Activated CD8-positive, alpha-beta memory T cell treated with anti-CD3 and anti-CD28 coated beads for 36 hours (primary cell): ENCODE measurements around the gene CCDC187. TPM values are rescaled to one million over a fixed set of nuclear protein-coding genes. Genes with fewer than 3 reads are reported as not detected.

Experiments
- CTCF ChIA-PET: fragments of 350-600 bp; sonication (Branson Sonifier 250); formaldehyde crosslinking; loops from one replicate; lab custom pipeline; 2021; ENCODE audit warnings: antibody characterized with exemption; lab: Charles Lee
- POLR2A ChIA-PET: fragments of 350-600 bp; sonication (Branson Sonifier 250); formaldehyde crosslinking; loops from one replicate; lab custom pipeline; 2021; ENCODE audit warnings: antibody characterized with exemption; lab: Charles Lee
- total RNA-seq, 2 experiments: library from RNA; stranded (reverse); gene quantifications; one replicate each; pipeline ENCODE4 v1.2.3, GENCODE V29; 2021

Gene CCDC187
- total RNA-seq, 2 experiments from 2014 or later: not detected

DNA sequence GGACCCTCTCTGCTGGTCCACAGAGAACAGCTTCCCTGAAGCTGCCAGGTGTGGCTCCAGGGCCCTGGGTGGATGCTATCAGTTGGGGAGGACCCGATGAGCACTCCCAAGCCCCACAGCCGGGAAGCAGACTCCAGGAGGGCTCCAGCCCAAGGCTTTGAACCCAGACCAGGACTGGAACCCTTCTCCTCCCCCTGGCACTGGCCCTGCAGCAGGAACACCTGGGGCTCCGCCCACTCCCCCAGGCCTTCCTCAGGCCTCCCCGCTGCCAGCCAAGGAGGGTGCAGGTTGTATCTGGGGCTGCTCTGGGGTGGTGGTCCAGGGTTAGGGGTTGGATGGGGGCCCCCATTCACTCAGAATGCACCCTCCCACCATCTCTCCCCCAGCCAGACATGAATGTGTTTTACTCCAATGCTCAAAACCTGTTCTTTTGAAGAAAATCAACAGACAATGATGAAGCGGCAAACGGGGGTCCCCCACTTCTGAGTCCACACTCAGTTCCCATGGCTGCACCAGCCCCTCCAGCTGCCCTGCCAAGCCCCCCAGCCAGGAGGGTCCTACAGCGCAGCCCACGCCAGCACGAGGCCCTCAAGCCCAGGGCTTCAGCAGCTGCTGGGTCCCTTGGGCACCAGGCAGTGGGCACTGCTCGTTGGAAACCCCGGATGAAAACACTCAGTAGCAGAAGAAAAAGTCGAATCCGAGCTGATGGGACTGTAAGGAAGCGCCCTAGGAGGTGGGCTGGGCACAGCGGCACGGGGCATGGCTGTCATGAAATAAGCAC lies 23.2 kb downstream of the CCDC187 start:
- ChIA-PET CTCF (interaction anchor here (1.3 kb wide), 1 partner anchor 112 kb away, joined by 3 read pairs; no protein-coding TSS in a partner anchor), POLR2A (no interaction called here)

DNA sequence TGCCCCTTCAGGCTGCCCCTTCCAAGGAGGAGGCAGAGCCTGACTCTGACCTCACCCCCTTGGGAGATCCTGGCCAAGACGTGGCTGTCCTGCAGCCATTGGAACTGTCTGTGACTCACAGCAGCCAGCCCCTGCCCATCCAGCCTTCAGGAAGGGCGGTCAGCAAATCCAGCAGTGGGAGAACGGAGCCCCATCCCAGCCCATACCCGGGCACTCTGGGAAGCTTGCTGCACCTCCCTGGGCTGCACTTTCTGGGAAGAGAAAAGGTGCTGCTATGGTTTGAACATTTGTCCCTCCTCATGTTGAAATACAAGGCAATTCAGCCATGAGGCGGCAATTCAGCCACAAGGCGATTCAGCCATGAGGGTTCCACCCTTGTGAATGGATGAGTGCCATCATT lies 24.4 kb downstream of the CCDC187 start:
- ChIA-PET POLR2A (no interaction called here), CTCF (no interaction called here)

DNA sequence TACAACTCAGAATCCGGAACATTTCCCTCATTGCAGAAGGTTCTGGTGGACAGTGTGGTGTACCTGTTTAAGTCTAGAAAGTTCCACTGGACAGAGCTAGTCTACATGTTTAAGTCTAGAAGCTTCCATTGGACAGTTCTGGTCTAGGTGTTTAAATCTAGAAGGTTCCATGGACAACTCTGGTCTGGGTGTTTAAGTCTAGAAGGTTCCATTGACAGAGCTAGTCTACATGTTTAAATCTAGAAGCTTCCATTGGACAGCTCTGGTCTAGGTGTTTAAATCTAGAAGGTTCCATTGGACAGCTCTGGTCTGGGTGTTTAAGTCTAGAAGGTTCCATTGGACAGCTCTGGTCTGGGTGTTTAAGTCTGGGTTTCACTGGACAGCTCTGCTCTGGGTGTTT lies 25.0 kb downstream of the CCDC187 start:
- CTCF ChIA-PET: no interaction called here
- POLR2A ChIA-PET: no interaction called here

DNA sequence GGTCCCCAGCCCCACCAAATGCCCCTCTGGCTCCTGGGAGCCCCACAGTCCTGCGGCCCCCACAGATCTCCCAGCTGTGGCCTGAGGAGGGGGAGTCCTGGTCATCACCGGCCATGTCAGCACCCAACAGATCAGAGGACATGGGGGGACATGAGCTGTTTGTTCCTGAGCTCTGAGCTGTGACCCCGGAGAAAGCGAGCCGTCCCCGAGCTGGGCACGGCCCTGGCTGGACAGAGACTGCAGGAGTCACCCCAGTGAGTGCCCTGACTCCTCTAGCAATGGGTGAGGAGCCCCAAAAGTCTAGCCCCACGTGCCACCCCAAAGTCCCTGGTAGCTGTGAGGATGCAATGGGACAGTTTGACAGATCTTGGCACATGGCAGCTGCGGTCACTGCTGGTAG lies 25.7 kb downstream of the CCDC187 start:
- CTCF ChIA-PET: interaction anchor here (0.7 kb wide), 1 partner anchor 108 kb away, joined by 4 read pairs; no protein-coding TSS in a partner anchor
- POLR2A ChIA-PET: no interaction called here

DNA sequence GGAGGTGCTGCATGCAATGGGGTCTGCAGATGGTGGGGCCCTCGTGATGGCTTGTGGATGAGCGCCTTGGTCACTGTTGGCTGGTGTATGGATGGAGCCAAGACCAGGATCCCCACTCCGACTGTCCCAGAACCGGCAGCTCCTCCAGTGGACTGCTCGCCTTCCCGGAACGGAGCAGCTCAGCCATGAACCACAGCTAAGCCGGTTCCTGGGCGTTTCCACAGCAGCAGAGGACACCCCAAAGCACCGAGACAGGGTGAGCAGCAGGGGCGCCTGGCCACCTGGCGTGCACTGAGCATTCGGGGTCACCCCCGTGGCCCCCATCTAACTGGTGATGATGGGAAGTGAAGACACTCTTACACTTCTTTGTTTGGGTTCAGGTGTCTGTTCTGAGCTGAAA lies 26.1 kb downstream of the CCDC187 start:
- ChIA-PET POLR2A (no interaction called here), CTCF (interaction anchor here (0.7 kb wide), 1 partner anchor 107 kb away, joined by 4 read pairs; no protein-coding TSS in a partner anchor)

DNA sequence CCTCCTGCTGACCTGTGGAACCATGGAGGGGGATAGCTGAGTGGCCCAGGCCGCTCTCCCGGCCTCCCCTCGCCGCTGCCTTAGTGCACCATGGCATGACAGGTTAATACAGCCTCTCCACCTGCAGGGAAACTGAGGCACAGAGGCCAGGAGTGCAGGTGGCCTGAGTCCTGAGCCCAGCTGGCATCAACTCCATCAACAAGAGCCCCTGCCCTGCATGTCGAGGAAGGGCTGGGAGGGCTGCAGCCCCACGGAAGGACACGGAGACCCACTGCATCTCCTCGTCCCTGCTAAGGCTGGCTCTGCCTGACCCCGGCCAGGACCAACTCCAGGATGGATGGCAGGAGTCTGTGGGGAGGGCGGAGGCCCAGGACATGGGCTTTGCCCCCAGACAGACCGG lies 27.2 kb downstream of the CCDC187 start:
- CTCF ChIA-PET: no interaction called here
- POLR2A ChIA-PET: no interaction called here

DNA sequence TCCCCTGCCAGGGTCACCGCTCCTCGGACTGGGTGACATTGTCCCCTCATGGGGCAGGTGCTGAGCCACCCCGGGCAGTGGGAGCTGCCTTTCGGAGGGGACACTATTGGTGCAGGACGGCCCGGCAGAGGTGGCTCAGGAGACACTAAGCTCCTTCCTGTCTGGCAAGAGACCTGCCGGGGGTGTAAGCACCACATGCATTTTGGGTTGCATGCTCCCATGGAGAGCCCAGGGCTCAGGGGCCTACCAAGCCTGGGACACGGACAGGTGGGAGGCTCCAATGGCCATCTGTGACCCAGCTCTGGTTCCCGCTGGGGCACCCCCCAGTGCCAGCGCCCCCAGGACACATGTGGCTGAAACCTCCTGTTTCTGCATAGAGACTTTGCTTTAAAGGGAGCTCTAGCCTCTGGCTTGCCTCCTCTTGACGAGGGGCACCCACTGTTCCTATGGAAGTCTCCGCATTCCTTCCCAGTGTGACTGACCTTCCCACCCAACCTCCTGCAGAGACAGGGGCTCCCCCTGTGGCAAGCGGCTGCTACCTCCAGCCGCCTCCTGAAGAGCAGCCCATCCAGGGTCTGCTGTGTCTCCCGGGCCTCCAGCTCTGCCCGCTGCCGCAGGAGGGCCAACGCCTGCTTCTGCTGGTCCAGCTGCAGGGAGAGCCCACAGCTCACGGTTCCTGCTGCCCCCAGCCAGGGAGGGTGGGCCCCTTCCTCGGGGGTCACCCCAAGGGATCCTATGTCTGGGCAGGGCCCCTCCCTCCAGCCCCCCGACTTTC lies 28.1 kb downstream of the CCDC187 start:
- POLR2A ChIA-PET: no interaction called here
- CTCF ChIA-PET: no interaction called here

DNA sequence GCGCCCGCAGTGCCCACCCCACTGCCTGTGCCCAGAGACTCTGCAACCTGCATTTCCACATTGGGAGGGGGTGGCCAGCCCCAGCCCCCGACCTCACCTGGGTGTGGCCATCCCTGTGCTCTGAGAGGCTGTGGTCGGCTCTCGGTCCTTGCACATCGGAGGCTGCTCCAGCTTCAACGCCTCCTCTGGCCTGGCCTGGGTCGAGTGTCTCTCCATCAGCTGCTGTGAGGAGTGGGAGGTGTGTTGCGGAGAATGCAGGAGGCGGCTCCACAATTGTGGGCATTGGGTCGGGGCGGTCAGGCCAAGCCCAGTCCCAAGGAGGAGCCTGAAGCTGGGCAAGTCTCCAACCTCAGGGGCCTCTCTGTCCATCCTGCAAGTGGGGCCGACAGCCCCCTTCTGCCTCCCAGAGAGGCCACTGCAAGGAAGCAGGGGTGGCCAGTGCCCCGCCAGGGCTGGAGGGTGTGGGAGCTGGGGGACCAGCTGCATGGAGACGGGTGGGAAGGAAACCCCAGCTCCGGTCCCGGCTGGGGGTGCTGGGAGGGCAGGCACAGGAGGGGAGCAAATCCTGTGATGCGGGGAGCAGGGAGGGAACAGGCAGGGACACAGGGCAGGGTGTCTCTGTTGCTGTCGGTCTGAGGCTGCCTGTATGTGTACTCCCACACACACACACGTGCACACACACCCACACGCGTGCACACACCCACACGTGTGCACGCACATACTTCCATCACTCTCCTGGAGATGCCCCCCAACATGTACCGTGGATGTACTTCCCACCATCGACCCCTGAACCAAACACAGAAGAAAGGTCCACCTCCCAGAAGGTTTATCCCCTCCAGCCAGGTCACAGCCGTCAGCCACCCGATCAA lies 28.9 kb downstream of the CCDC187 start:
- ChIA-PET CTCF (no interaction called here), POLR2A (no interaction called here)

DNA sequence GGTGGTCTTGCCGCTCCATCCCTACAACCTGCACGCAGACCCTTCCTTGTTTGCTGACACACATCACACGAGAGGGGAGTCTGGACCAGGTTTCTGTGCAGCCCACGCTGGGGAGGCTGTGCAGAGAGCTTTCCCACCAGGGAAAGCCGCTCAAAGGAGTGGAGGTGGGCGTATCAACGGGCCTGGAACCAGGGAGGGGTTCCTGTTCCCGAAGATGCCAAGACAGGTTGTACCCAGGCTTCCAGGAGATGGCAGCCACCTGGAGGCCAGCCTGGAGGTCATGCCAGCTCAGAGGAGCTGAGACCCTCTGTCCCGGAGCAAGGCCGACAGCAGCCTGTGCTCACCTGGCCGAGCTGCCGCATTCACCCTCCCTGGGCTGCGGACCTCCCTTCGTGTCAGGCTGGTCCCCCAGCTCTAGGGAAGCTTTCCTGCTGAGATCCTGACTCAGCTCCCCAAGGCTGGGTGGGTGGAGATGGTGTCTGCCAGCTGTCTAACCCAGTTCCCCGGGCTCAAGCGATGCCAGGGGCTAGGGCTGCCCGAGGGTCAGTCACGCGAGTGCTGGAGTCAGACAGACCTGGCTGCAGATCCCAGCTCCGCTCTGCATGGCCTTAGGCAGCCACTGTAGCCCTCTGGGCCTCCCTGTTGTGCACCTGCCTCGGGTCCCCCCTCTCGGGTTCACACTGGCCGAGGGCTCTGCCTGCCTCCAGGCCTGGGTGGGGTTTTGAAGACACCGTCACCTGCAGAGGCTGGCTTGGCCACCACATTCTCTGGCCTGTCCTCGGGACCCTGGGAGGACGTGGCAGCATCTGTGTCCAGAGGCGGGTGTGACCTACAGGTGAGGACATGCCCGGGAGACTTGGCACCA lies 29.7 kb downstream of the CCDC187 start:
- ChIA-PET POLR2A (no interaction called here), CTCF (no interaction called here)

DNA sequence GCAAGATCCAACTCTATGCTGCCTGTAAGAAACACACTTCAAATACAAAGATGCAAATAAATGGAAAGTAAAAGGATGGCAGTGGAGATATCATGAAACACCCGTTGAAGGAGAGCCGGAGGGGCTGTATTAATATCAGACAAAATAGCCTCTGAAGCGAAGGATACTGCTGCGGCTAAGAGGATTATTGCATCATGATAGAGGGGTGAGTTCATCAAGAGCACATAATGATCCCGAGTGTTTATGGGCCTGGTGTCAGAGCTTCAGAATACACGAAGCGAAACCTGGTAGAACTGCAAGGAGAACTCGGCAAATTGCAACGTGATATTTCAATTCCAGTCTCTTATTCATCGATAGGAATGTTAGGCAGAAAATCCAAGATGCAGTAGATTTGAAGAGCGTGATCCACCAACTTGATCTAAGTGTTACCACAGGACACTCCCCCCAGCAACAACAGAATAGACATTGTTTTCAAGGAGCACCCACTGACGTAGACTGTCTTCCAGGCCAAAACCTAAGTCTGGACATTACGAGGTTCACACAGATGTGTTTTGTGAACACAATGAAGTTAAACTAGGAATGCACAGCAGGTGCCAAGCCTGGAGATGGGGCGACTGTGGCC lies 30.5 kb downstream of the CCDC187 start:
- ChIA-PET CTCF (no interaction called here), POLR2A (no interaction called here)

DNA sequence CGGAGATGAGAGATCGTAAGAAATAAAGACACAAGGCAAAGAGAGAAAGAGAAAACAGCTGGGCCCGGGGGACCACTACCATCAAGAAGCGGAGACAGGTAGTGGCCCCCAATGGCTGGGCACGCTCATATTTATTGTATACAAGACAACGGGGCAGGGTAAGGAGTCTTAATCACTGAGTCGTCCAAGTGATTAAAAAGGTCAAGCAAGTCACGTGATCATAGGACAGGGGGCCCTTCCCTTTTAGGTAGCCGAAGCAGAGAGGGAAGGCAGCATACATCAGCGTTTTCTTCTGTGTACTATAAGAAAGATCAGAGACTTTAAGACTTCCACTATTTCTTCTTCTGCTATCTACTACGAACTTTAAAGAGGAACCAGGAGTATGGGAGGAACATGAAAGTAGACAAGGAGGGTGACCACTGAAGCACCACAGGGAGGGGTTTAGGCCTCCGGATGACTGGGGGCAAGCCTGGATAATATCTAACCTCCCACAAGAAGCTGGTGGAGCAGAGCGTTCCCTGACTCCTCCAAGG lies 33.7 kb downstream of the CCDC187 start:
- CTCF ChIA-PET: no interaction called here
- POLR2A ChIA-PET: no interaction called here

DNA sequence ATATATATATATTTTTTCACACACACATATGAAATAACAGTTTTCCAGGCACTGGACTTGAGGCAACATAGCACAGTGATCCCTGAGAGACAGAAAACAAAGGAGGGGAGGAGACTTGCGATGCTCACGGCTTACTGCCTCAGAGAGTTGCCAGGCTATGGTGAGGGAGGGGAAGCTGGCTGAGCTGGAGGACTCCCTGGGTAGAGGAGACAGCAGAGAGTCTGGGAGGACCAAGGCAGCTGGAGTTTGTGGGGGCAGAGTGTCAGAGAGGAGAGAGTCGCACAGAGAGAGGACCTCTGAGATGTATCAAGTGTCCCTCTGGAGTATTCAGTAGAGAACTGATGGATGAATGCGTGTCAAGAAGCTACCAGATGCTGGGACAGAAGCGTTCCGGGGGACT lies 35.2 kb downstream of the CCDC187 start:
- POLR2A ChIA-PET: no interaction called here

DNA sequence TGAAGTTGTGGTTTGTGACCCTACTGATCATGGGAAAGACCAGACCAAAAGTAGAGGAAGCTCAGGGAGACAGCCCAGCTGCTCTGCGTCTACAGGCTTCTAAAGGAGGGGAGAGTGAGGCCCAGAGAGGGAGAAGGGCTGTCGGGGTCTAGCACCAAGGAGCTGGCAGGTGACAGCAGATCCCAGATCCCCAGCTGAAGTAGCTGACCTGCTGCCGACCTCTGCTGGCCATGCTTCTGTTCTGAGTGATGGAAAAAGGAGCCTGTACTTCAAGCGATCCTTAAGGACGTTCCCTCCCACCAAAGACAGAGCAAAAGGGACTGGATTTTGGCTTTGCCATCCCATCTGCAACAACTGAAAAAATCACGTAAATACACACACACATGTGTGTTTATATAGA lies 35.6 kb downstream of the CCDC187 start:
- ChIA-PET POLR2A (interaction anchor here (0.6 kb wide), 1 partner anchor 63 kb away, joined by 5 read pairs; no protein-coding TSS in a partner anchor), CTCF (no interaction called here)

More for the DNA sequence above, 35.2 kb downstream of the CCDC187 start:
- CTCF ChIA-PET: no interaction called here

DNA sequence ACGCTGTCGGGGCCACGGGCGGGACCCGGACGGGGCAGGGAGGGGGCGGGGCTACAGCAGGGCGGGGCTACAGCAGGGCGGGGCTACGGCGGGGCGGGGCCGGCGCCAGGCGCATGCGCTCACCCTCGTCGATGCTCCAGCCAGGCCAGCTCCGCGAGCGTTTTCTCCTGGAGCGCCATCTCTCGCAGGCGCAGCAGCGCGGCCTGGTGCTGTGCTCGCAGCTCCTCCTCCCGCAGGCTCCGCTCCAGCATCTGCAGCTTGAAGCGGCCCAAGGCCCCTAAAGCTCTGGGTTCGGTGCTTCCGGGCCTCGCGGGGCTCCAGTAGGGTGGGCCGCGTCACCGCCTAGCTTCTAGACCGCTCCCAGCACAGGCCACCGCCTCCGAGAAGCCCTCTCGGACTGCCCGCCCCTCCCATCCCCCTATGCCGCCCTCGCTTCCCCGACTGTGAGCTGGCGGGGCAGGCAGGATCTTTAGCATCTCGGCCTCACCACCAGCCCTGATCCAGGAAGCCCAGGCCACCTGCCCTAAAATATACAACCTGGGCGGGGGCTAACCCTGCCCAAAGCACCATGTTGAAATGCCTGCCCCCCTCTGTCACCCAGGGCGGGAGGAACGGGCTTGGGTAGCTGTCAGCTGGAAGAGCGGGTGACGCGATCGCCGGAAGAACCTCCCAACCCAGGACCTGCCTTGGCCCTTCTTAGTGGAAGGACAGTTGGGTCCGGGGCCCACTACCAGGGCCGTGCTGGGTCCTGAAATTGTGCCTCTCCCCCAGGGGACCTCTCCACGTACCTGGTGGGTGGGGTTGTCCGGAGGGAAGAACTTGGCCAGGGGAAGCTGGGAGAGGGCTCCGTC lies 36.4 kb downstream of the CCDC187 start:
- POLR2A ChIA-PET: interaction anchor here (0.6 to 1.2 kb wide), 6 partner anchors 21 to 289 kb away, joined by 3 to 5 read pairs (median 4); no protein-coding TSS in a partner anchor
- CTCF ChIA-PET: interaction anchor here (0.6 to 1.3 kb wide), 5 partner anchors 11 to 61 kb away, joined by 3 to 4 read pairs (median 3); no protein-coding TSS in a partner anchor

DNA sequence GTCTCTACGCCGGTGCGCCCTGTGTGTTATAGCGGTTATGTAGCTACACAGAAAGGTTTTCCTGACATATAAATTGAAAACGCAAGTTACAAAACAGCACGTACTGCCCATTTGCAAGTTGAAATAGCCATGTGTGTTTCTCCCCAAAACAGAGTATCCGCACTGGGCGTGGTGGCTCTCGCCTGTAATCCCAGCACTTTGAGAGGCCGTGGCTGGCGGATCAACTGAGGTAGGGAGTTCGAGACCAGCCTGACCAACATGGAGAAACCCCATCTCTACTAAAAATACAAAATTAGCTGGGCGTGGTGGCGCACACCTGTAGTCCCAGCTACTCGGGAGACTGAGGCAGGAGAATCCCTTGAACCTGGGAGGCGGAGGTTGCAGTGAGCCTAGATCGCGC lies 37.3 kb downstream of the CCDC187 start:
- CTCF ChIA-PET: interaction anchor here (1.0 to 1.3 kb wide), 2 partner anchors 10 to 17 kb away, joined by 3 to 4 read pairs; no protein-coding TSS in a partner anchor
- POLR2A ChIA-PET: interaction anchor here (0.7 to 1.2 kb wide), 2 partner anchors 20 to 96 kb away, joined by 3 read pairs; no protein-coding TSS in a partner anchor

DNA sequence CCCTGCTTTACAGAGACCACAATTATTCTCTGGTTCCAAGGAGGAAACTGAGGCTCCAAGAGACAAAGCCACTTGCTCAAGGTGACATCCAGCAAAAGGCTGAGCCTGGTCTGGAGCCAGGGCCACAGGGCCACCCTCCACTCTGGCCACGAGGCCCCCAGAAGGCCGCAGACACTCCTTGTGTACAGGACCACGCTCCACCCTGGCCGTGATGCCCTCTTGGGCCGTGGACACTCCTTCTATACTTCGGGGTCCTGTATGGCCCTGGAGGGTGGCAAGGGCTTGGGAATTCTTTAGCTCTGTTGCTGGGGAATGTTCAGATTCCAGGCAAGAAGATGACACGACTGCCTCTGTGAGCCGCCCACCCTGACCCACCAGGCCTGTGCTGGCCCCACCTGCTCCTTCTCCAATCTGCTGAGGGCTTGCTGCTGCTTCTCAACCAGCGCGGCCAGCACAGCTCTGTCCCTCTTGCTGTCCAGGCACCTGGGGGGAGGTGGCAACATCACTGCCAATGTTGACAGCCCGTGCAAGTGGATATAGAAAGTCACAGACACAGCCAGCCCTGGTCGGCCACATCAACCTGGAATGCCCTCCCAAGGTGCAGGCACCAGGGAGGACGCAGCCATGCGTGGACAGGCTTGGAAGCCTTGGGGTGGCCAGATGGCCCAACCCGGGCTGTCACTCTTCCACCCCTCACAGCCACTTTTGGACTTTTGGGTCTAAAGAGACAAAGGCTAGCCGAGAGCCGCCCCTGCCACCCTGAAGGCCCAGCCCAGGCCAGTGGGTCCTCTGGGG lies 38.1 kb downstream of the CCDC187 start:
- POLR2A ChIA-PET: no interaction called here
- CTCF ChIA-PET: no interaction called here
